SK-N-SH (cell line): ENCODE results near the gene PTDSS2. TPM values are rescaled to one million over a fixed set of nuclear protein-coding genes. Genes with fewer than 3 reads are reported as not detected.

Experiments
- CTCF ChIA-PET: fragments of 300-600, 350-600 bp; formaldehyde crosslinking; extraction: SDS; loops from one replicate; lab custom pipeline; 2021; lab: Yijun Ruan, JAX
- POLR2A ChIA-PET: fragments of 350-600 bp; sonication (Branson Sonifier 250); formaldehyde crosslinking; extraction: SDS; loops from one replicate; lab custom pipeline; 2020; ENCODE audit warnings: antibody characterized with exemption, inconsistent platforms; lab: Yijun Ruan, JAX
- DNase-seq: peaks from one replicate; pipeline ENCODE4 v3.0.0; 2012
- H2AFZ ChIP-seq: fragments of 200-600 bp; sonication (generic); 2 replicates; pipeline ENCODE4 v1.8.1; 2016; ENCODE audit warnings: antibody characterized with exemption, mild to moderate bottlenecking, low read depth
- H3F3A ChIP-seq: fragments of 200-600 bp; sonication (generic); replicated peaks from 2 replicates; pipeline ENCODE3; 2016; ENCODE audit warnings: antibody characterized with exemption, mild to moderate bottlenecking; ENCODE audit not compliant: insufficient read depth
- H3K27ac ChIP-seq, 2 experiments: fragments of 200-500 bp in 1 of 2; fragments of 200-600 bp in 1 of 2; sonication (Bioruptor generic) in 1 of 2; sonication (generic), shearing (Covaris generic) in 1 of 2; 2 replicates each; pipeline versions ENCODE4 v1.5.1 to v1.6.1; 2014 to 2016; ENCODE audit warnings: low read depth in 2 of 2, inconsistent platforms in 1 of 2, low read length in 1 of 2, mild to moderate bottlenecking in 1 of 2, mixed read lengths in 1 of 2
- H3K27me3 ChIP-seq: fragments of 200-600 bp; sonication (generic), shearing (Covaris generic); 2 replicates; pipeline ENCODE4 v1.6.1; 2016; ENCODE audit warnings: mixed run types; ENCODE audit not compliant: insufficient read depth
- H3K36me3 ChIP-seq, 2 experiments: fragments of 200-500 bp in 1 of 2; fragments of 200-600 bp in 1 of 2; sonication (Bioruptor generic) in 1 of 2; sonication (generic) in 1 of 2; replicated peaks in 1 of 2; 2 replicates each; pipeline versions ENCODE3 to v1.5.1; 2014 to 2016; ENCODE audit warnings: low read length in 1 of 2, mild to moderate bottlenecking in 1 of 2; ENCODE audit not compliant: insufficient read depth in 2 of 2, control insufficient read depth in 1 of 2
- H3K4me1 ChIP-seq, 2 experiments: fragments of 200-500 bp in 1 of 2; fragments of 200-600 bp in 1 of 2; sonication (Bioruptor generic) in 1 of 2; sonication (generic), shearing (Covaris generic) in 1 of 2; 2 replicates each; pipeline versions ENCODE4 v1.5.1 to v1.6.1; 2014 to 2016; ENCODE audit warnings: low read depth in 1 of 2, low read length in 1 of 2, mixed run types in 1 of 2; ENCODE audit not compliant: insufficient read depth in 2 of 2, control insufficient read depth in 1 of 2
- H3K4me2 ChIP-seq: fragments of 200-600 bp; sonication (generic), shearing (Covaris generic); 2 replicates; pipeline ENCODE4 v1.6.1; 2017; ENCODE audit warnings: mixed run types
- H3K4me3 ChIP-seq, 2 experiments: fragments of 200-500 bp in 1 of 2; fragments of 200-600 bp in 1 of 2; sonication (Bioruptor generic) in 1 of 2; sonication (generic), shearing (Covaris generic) in 1 of 2; 2 replicates each; pipeline versions ENCODE4 v1.5.1 to v1.8.1; 2014 to 2016; ENCODE audit warnings: low read depth in 2 of 2, inconsistent platforms in 1 of 2, low read length in 1 of 2, mild to moderate bottlenecking in 1 of 2, mixed read lengths in 1 of 2, moderate library complexity in 1 of 2
- H3K79me2 ChIP-seq: fragments of 200-600 bp; sonication (generic); 2 replicates; pipeline ENCODE4 v1.8.1; 2017; ENCODE audit warnings: mild to moderate bottlenecking; ENCODE audit not compliant: insufficient read depth
- H3K9ac ChIP-seq: fragments of 200-600 bp; sonication (generic); 2 replicates; pipeline ENCODE4 v1.6.1; 2017; ENCODE audit warnings: mixed run types
- H3K9me2 ChIP-seq: fragments of 200-600 bp; sonication (generic); 2 replicates; pipeline ENCODE4 v1.6.1; 2017; ENCODE audit warnings: mixed run types
- H3K9me3 ChIP-seq: fragments of 200-600 bp; sonication (generic); 2 replicates; pipeline ENCODE4 v1.6.1; 2017; ENCODE audit warnings: mixed run types, mild to moderate bottlenecking, moderate library complexity
- H4K20me1 ChIP-seq: fragments of 200-600 bp; sonication (generic); 2 replicates; pipeline ENCODE4 v1.6.1; 2017; ENCODE audit warnings: mild to moderate bottlenecking, mixed run types; ENCODE audit not compliant: insufficient read depth
- CTCF ChIP-seq: fragments of 200-600 bp; sonication (generic); IDR thresholded peaks from 2 replicates; pipeline ENCODE4 v1.6.1; 2017; ENCODE audit warnings: antibody characterized with exemption, mild to moderate bottlenecking, moderate library complexity
- FOSL2 ChIP-seq: IDR thresholded peaks from 2 replicates; pipeline ENCODE4 v1.4.0; 2012; ENCODE audit warnings: low read depth, mild to moderate bottlenecking, moderate library complexity, borderline replicate concordance
- FOXJ3 ChIP-seq: sonication (generic); formaldehyde crosslinking; IDR thresholded peaks from 2 replicates; pipeline ENCODE4 v1.5.1; 2020; ENCODE audit warnings: mild to moderate bottlenecking, missing genetic modification reagents
- FOXM1 ChIP-seq: IDR thresholded peaks from 2 replicates; pipeline ENCODE4 v1.4.0; 2012; ENCODE audit warnings: low read depth, mild to moderate bottlenecking
- GABPA ChIP-seq: IDR thresholded peaks from 2 replicates; pipeline ENCODE4 v1.4.0; 2012; ENCODE audit warnings: low read depth, mild to moderate bottlenecking
- JUND ChIP-seq: IDR thresholded peaks from 2 replicates; pipeline ENCODE4 v1.4.0; 2012
- MXI1 ChIP-seq: IDR thresholded peaks from 2 replicates; pipeline ENCODE4 v1.6.1; 2012; ENCODE audit warnings: mild to moderate bottlenecking, low read depth, low read length, improper control_type of control experiment
- NFIC ChIP-seq: IDR thresholded peaks from 2 replicates; pipeline ENCODE4 v1.4.0; 2012; ENCODE audit warnings: borderline replicate concordance
- RAD21 ChIP-seq: IDR thresholded peaks from 2 replicates; pipeline ENCODE4 v1.6.1; 2012; ENCODE audit warnings: mild to moderate bottlenecking, low read length
- RCOR1 ChIP-seq: fragments of 150-350 bp; IDR thresholded peaks from 2 replicates; pipeline ENCODE4 v1.6.1; 2017; ENCODE audit warnings: antibody characterized with exemption, low read length
- RXRA ChIP-seq: IDR thresholded peaks from 2 replicates; pipeline ENCODE4 v1.4.0; 2012; ENCODE audit warnings: low read depth, mild to moderate bottlenecking, borderline replicate concordance
- SMC3 ChIP-seq: IDR thresholded peaks from 2 replicates; pipeline ENCODE4 v1.6.1; 2012; ENCODE audit warnings: low read depth, low read length, improper control_type of control experiment
- TCF12 ChIP-seq: IDR thresholded peaks from 2 replicates; pipeline ENCODE4 v1.4.0; 2012
- USF1 ChIP-seq: IDR thresholded peaks from 2 replicates; pipeline ENCODE4 v1.4.0; 2012; ENCODE audit warnings: low read depth, borderline replicate concordance
- USF2 ChIP-seq: fragments of 150-350 bp; IDR thresholded peaks from 2 replicates; pipeline ENCODE4 v1.6.1; 2017; ENCODE audit warnings: antibody characterized with exemption, low read length, low read depth, borderline replicate concordance
- YY1 ChIP-seq: IDR thresholded peaks from 2 replicates; pipeline ENCODE4 v1.4.0; 2012; ENCODE audit warnings: low read depth, mild to moderate bottlenecking
- ZBTB33 ChIP-seq: IDR thresholded peaks from 2 replicates; pipeline ENCODE4 v1.4.0; 2012; ENCODE audit warnings: low read depth, borderline replicate concordance
- WGBS: methylation state at CpG from one replicate; pipeline ENCODE4 v1.1.6; 2017; ENCODE audit warnings: low lambda C conversion rate; 5-methylcytosine and 5-hydroxymethylcytosine counted together
- polyA plus RNA-seq, 3 experiments: library from polyadenylated mRNA; depleted of rRNA; stranded (reverse); fragments of >200 nt; gene quantifications; 2 replicates each; pipeline ENCODE4 v1.2.3, GENCODE V29; 2012

PTDSS2 gene
- polyA plus RNA-seq, 1 of the 3 experiments (the other 2 are of a cell fraction): 28.6 TPM

GRCh38 chr11:452203-452744 is 2.2 kb downstream of the PTDSS2 start:
- Histone ChIP-seq H3K36me3 (peaks cover 6 to 16% of the 10 kb centered on the region in 2 experiments), H3F3A (peaks cover 10% of the 10 kb centered on the region), H3K27ac (no peak overlapping the region), H3K4me1 (peaks cover 6 to 24% of the 10 kb centered on the region in 2 experiments; a peak in 2 of 4 replicates), H3K9ac (no peak overlapping the region), H3K79me2 (peaks cover 62% of the 10 kb centered on the region), H3K4me2 (no peak overlapping the region), H3K9me2 (no peaks in the 10 kb centered on the region), H4K20me1 (peaks cover 11% of the 10 kb centered on the region), H3K4me3 (no peak overlapping the region), H3K9me3 (no peaks in the 10 kb centered on the region), H2AFZ (no peak overlapping the region), H3K27me3 (no peaks in the 10 kb centered on the region)
- POLR2A ChIA-PET: no interaction called here
- no peak for TF ChIP-seq USF1
- TF ChIP-seq FOSL2: no peak
- no peak for TF ChIP-seq GABPA
- no peak for TF ChIP-seq CTCF
- no peak for TF ChIP-seq FOXJ3 (CRISPR knock-in tag)
- TF ChIP-seq FOXM1: no peak
- no peak for TF ChIP-seq MXI1
- TF ChIP-seq TCF12: no peak
- CTCF ChIA-PET: interaction anchor here (6.5 kb wide), 1 partner anchor 46 kb away, joined by 77 read pairs; no protein-coding TSS in a partner anchor
- no peak for DNase-seq
- WGBS: 94% methylated on average over 9 of the region's 12 CpGs

GRCh38 chr11:452916-453527 is 2.9 kb downstream of the PTDSS2 start:
- Histone ChIP-seq H3K4me2 (no peak overlapping the region), H4K20me1 (peaks cover 14% of the 10 kb centered on the region), H3K4me3 (no peak overlapping the region), H3K36me3 (peaks cover 6 to 16% of the 10 kb centered on the region in 2 experiments), H3K79me2 (peaks cover 67% of the 10 kb centered on the region), H3K9ac (no peak overlapping the region), H3K27ac (no peak overlapping the region), H3F3A (peaks cover 10% of the 10 kb centered on the region), H3K9me3 (no peaks in the 10 kb centered on the region), H3K9me2 (no peaks in the 10 kb centered on the region), H2AFZ (no peak overlapping the region), H3K27me3 (no peaks in the 10 kb centered on the region), H3K4me1 (peaks cover 6 to 24% of the 10 kb centered on the region in 2 experiments; a peak in 2 of 4 replicates)
- WGBS: 95% methylated on average over 19 of the region's 19 CpGs
- DNase-seq: no peak
- ChIA-PET POLR2A (no interaction called here), CTCF (interaction anchor here (2.1 kb wide), 1 partner anchor 56 kb away, joined by 8 read pairs; no protein-coding TSS in a partner anchor)
- TF ChIP-seq YY1: no peak
- TF ChIP-seq CTCF: no peak
- TF ChIP-seq RXRA: no peak
- TF ChIP-seq FOSL2: no peak
- no peak for TF ChIP-seq SMC3
- no peak for TF ChIP-seq FOXJ3 (CRISPR knock-in tag)
- no peak for TF ChIP-seq USF2
- TF ChIP-seq ZBTB33: no peak
- no peak for TF ChIP-seq NFIC
- TF ChIP-seq JUND: no peak
- no peak for TF ChIP-seq FOXM1
- TF ChIP-seq MXI1: no peak
- TF ChIP-seq RAD21: no peak
- no peak for TF ChIP-seq RCOR1
